Immature natural killer cell (primary cell): ENCODE measurements around the gene TECPR2. TPM values are rescaled to one million over a fixed set of nuclear protein-coding genes. Genes with fewer than 3 reads are reported as not detected.
"Not testable (repeated sequence)": the region's sequence is repeated elsewhere in the genome, so short reads cannot be mapped to it uniquely, and the experiment has no call there.

Experiments used
- DNase-seq, 3 donors: peaks; one replicate each; pipeline ENCODE4 v3.0.0; 2022; ENCODE audit warnings: mixed read lengths in 1 of 3
- H3K27ac Mint-ChIP-seq, 6 donors: one replicate each; pipeline ENCODE4 v1.8.0; 2020; ENCODE audit warnings: mixed read lengths in 6 of 6, mild to moderate bottlenecking in 5 of 6, inconsistent platforms in 4 of 6, moderate library complexity in 3 of 6
- H3K27me3 Mint-ChIP-seq, 3 donors: one replicate each; pipeline ENCODE4 v1.8.0; 2020 to 2021; ENCODE audit warnings: low read depth in 3 of 3, mild to moderate bottlenecking in 3 of 3, mixed read lengths in 3 of 3, moderate library complexity in 3 of 3, inconsistent platforms in 1 of 3
- H3K36me3 Mint-ChIP-seq, 3 donors: one replicate each; pipeline ENCODE4 v1.8.0; 2020; ENCODE audit warnings: mixed read lengths in 3 of 3, inconsistent platforms in 2 of 3, mild to moderate bottlenecking in 2 of 3
- H3K4me1 Mint-ChIP-seq, 2 donors: one replicate each; pipeline ENCODE4 v1.8.0; 2020; ENCODE audit warnings: inconsistent platforms in 2 of 2, mild to moderate bottlenecking in 2 of 2, mixed read lengths in 2 of 2, moderate library complexity in 1 of 2
- H3K4me3 Mint-ChIP-seq, 5 donors: one replicate each; pipeline ENCODE4 v1.8.0; 2020; ENCODE audit warnings: mild to moderate bottlenecking in 5 of 5, mixed read lengths in 5 of 5, inconsistent platforms in 3 of 5, moderate library complexity in 3 of 5
- H3K9me3 Mint-ChIP-seq, 6 donors: one replicate each; pipeline ENCODE4 v1.8.0; 2020; ENCODE audit warnings: mild to moderate bottlenecking in 6 of 6, mixed read lengths in 6 of 6, inconsistent platforms in 4 of 6, moderate library complexity in 3 of 6
- polyA plus RNA-seq, 3 donors: library from polyadenylated mRNA; unstranded; fragments of 300-500 nt; fragmentation: Illumina TruSeq; gene quantifications; one replicate each; pipeline ENCODE4 v1.2.3, GENCODE V29; 2021

The TECPR2 gene
- polyA plus RNA-seq, 3 donors from 2014 or later: 2.2 to 5.5 TPM; not detected in 1

GRCh38 chr14:102511538-102511937, 148.8 kb downstream of the TECPR2 start:
- no peaks in the 10 kb centered on the region for H3K9me3 Mint-ChIP-seq
- peak overlapping the region in 1 of 6 donors; percentile 24 for H3K27ac Mint-ChIP-seq
- no peaks in the 10 kb centered on the region for H3K36me3 Mint-ChIP-seq
- H3K4me1 Mint-ChIP-seq: peaks cover 14 to 15% of the 10 kb centered on the region in 2 donors
- DNase-seq: no peak
- H3K4me3 Mint-ChIP-seq: peak overlapping the region; percentile 32 to 92 (median 48)
- peaks cover 2 to 11% (median 3%) of the 10 kb centered on the region in 3 donors for H3K27me3 Mint-ChIP-seq

- H3K27me3 Mint-ChIP-seq: peaks cover under 1 to 8% (median 3%) of the 10 kb centered on the region in 3 donors
- no peak overlapping the region for H3K27ac Mint-ChIP-seq
- no peaks in the 10 kb centered on the region for H3K9me3 Mint-ChIP-seq
- H3K4me3 Mint-ChIP-seq: peak overlapping the region in 1 of 5 donors; percentile 38
- peaks cover 14 to 15% of the 10 kb centered on the region in 2 donors for H3K4me1 Mint-ChIP-seq
- H3K36me3 Mint-ChIP-seq: no peaks in the 10 kb centered on the region
- DNase-seq: no peak
These were observed 150.1 kb downstream of the TECPR2 start for GRCh38 chr14:102512793-102513300.

GRCh38 chr14:102513899-102514772, 151.4 kb downstream of the TECPR2 start:
- Mint-ChIP-seq H3K27ac (no peak overlapping the region), H3K4me3 (no peak overlapping the region), H3K9me3 (no peaks in the 10 kb centered on the region), H3K36me3 (no peaks in the 10 kb centered on the region), H3K4me1 (peaks cover 14 to 15% of the 10 kb centered on the region in 2 donors), H3K27me3 (peaks cover 1 to 13% (median 3%) of the 10 kb centered on the region in 3 donors)
- no peak for DNase-seq

- Mint-ChIP-seq H3K4me3 (peak overlapping the region in 3 of 5 donors; percentile 15 to 38 (median 36)), H3K36me3 (no peaks in the 10 kb centered on the region), H3K4me1 (peaks cover 14% of the 10 kb centered on the region in 2 donors), H3K27me3 (peaks cover 1 to 9% (median 3%) of the 10 kb centered on the region in 3 donors), H3K9me3 (no peaks in the 10 kb centered on the region), H3K27ac (no peak overlapping the region)
- DNase-seq: no peak
These were observed 152.4 kb downstream of the TECPR2 start for GRCh38 chr14:102514987-102515733.

- H3K4me3 Mint-ChIP-seq: peak overlapping the region; percentile 81 to 93 (median 87)
- no peaks in the 10 kb centered on the region for H3K36me3 Mint-ChIP-seq
- peaks cover 1 to 7% (median 3%) of the 10 kb centered on the region in 3 donors for H3K27me3 Mint-ChIP-seq
- peak; percentile 61 to 69 (median 64) for DNase-seq
- H3K4me1 Mint-ChIP-seq: peaks cover 2 to 6% of the 10 kb centered on the region in 2 donors
- peak overlapping the region in 4 of 6 donors; percentile 4 to 77 (median 16) for H3K27ac Mint-ChIP-seq
- H3K9me3 Mint-ChIP-seq: no peaks in the 10 kb centered on the region
These were observed 154.0 kb downstream of the TECPR2 start for GRCh38 chr14:102516531-102517391.

GRCh38 chr14:102517392-102518062, 154.8 kb downstream of the TECPR2 start:
- Mint-ChIP-seq H3K4me1 (peaks cover 2 to 6% of the 10 kb centered on the region in 2 donors), H3K27me3 (peaks cover 1 to 5% (median 3%) of the 10 kb centered on the region in 3 donors), H3K4me3 (peak overlapping the region; percentile 73 to 84 (median 78)), H3K9me3 (no peaks in the 10 kb centered on the region), H3K36me3 (no peaks in the 10 kb centered on the region), H3K27ac (peak overlapping the region in 3 of 6 donors; percentile 55 to 66 (median 57))
- DNase-seq: no peak

GRCh38 chr14:102518063-102518648, 155.4 kb downstream of the TECPR2 start:
- H3K36me3 Mint-ChIP-seq: no peaks in the 10 kb centered on the region
- H3K27ac Mint-ChIP-seq: peak overlapping the region in 2 of 6 donors; percentile 46 to 66
- H3K4me3 Mint-ChIP-seq: peak overlapping the region; percentile 46 to 79 (median 73)
- H3K4me1 Mint-ChIP-seq: peaks cover 5 to 9% of the 10 kb centered on the region in 2 donors
- H3K27me3 Mint-ChIP-seq: peaks cover 1 to 5% (median 4%) of the 10 kb centered on the region in 3 donors
- no peak for DNase-seq
- no peaks in the 10 kb centered on the region for H3K9me3 Mint-ChIP-seq

GRCh38 chr14:102519709-102520108, 157.0 kb downstream of the TECPR2 start:
- H3K4me1 Mint-ChIP-seq: peaks cover 15 to 21% of the 10 kb centered on the region in 2 donors
- H3K27ac Mint-ChIP-seq, H3K27me3 Mint-ChIP-seq, H3K9me3 Mint-ChIP-seq, DNase-seq, H3K36me3 Mint-ChIP-seq: not testable (repeated sequence)
- peak overlapping the region in 1 of 5 donors; percentile 13 for H3K4me3 Mint-ChIP-seq

- peak overlapping the region in 4 of 6 donors; percentile 4 to 87 (median 32) for H3K27ac Mint-ChIP-seq
- H3K27me3 Mint-ChIP-seq: peaks cover 0 to 5% (median 2%) of the 10 kb centered on the region in 3 donors
- no peaks in the 10 kb centered on the region for H3K36me3 Mint-ChIP-seq
- H3K9me3 Mint-ChIP-seq: no peaks in the 10 kb centered on the region
- DNase-seq: no peak
- peaks cover 25 to 29% of the 10 kb centered on the region in 2 donors for H3K4me1 Mint-ChIP-seq
- H3K4me3 Mint-ChIP-seq: peak overlapping the region; percentile 41 to 74 (median 68)
These were observed 160.4 kb downstream of the TECPR2 start for GRCh38 chr14:102523200-102523568.

- peaks cover 0 to 2% (median 2%) of the 10 kb centered on the region in 3 donors for H3K27me3 Mint-ChIP-seq
- no peaks in the 10 kb centered on the region for H3K9me3 Mint-ChIP-seq
- no peak for DNase-seq
- peak overlapping the region; percentile 57 to 93 (median 90) for H3K4me3 Mint-ChIP-seq
- peak overlapping the region in 4 of 6 donors; percentile 26 to 92 (median 66) for H3K27ac Mint-ChIP-seq
- H3K4me1 Mint-ChIP-seq: peaks cover 25 to 29% of the 10 kb centered on the region in 2 donors
- no peaks in the 10 kb centered on the region for H3K36me3 Mint-ChIP-seq
These were observed 161.1 kb downstream of the TECPR2 start for GRCh38 chr14:102523569-102524450.

- Mint-ChIP-seq H3K4me1 (peaks cover 25 to 29% of the 10 kb centered on the region in 2 donors), H3K36me3 (no peaks in the 10 kb centered on the region), H3K9me3 (no peaks in the 10 kb centered on the region), H3K4me3 (peak overlapping the region; percentile 90 to 97 (median 91)), H3K27me3 (peaks cover 0 to 2% (median 2%) of the 10 kb centered on the region in 3 donors), H3K27ac (peak overlapping the region; percentile 73 to 96 (median 88))
- DNase-seq: peak; percentile 88 to 89 (median 89)
These were observed 161.9 kb downstream of the TECPR2 start for GRCh38 chr14:102524451-102525218.
